Activated T-cell treated with anti-CD3 and anti-CD28 coated beads for 4 hours (primary cell): ENCODE data around the gene OR5D13.

Experiments used
- DNase-seq: peaks from one replicate; pipeline ENCODE4 v3.0.0-alpha.2; 2020

The OR5D13 gene, protein sequence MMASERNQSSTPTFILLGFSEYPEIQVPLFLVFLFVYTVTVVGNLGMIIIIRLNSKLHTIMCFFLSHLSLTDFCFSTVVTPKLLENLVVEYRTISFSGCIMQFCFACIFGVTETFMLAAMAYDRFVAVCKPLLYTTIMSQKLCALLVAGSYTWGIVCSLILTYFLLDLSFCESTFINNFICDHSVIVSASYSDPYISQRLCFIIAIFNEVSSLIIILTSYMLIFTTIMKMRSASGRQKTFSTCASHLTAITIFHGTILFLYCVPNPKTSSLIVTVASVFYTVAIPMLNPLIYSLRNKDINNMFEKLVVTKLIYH

DNA sequence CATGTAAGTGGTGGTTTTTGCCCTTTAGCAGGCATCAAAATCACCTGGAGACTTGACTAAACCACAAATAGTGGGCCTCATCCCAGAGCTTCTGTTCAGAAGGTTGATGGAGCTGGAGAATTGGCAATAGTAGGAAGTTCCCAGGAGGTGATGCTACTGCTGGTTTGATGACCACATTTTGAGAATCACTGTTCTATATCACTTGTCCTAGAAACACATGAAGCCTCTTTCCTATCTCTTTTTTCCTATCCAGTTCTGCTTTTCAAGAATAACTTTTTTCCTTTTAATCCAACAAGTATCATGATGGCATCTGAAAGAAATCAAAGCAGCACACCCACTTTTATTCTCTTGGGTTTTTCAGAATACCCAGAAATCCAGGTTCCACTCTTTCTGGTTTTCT is at the start of gene OR5D13:
Gene OR5D13, plus strand, starts transcription at position 301 of the 400 bp plus-strand sequence. Its CDS starts 0 bp downstream, at position 301.
- DNase-seq: no peak

GRCh38 chr11:55726715-55727324 is 46.4 kb upstream of the OR5D13 start:
- no peak for DNase-seq

DNA sequence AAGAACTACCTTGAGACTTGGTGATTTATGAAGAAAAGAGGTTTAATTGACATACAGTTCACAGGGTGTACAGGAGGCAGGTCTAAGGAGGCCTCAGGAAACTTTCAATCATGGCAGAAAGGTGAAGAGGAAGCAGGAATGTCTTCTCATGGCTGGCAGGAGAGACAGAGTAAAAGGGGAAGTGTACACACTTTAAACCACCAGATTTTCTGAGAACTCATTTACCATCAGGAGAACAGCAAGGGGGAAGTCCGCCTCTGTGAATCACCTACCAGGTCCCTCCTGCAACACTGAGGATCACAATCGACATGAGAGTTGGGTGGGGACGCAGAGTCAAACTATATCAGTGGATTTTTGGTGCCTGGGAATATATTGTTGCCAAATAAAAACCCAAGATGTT is 40.3 kb upstream of the OR5D13 start:
- no peak for DNase-seq

DNA sequence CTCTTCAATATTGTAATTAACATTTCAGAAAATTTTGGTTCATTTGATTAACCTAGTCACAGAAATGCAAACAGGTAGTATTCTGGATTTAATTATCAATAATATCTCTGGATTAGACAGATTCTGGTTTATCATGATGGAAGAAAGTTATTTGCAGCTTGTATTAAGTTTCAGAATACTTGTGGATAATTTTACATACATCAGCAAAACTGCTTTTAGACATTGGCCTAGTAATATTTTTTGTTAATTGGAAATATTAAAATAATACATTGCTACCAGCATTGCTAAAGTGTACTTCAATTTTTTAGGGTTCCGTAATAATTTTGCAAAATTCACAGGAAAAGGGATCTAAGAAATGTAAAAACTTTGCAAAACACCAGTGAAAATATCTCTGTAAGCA is 18.4 kb downstream of the OR5D13 start:
- DNase-seq: no peak

DNA sequence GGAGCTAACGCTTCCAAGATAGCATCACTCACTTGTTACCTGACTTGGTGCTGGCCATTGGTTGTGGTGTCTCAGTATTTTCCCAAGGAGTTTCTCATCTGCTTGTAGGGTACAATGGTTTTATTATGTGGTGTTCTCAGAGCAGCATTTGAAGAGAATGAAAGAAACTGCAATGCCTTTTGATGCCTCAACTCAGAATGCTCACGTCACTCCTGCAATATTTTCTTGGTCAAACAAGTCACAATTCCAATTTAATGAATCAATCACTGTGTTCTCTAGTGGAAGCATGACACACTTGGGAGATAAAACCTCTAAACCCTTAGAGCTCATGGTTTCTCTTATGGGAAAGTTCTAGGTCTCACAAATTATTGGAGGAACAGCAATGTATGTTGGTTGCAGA is 20.1 kb downstream of the OR5D13 start:
- no peak for DNase-seq

DNA sequence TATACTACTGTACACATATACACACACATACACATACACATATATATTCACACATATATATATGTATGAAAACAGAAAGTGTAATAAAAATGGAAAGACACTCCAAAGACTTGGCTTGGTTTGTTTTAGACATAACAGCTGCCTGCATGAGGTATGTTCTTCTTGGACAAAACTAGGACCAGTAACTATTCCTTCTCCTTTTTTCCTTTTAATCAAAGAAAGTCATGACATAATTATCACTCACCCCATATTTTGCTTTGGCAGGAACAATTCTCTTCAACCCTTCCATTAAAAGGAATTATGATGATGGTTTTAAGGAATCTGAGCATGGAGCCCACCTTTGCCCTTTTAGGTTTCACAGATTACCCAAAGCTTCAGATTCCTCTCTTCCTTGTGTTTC is 22.0 kb downstream of the OR5D13 start, which contains the start of gene OR5D14:
Gene OR5D14, plus strand, starts transcription at position 301 of the 400 bp plus-strand sequence. Its CDS starts 0 bp downstream, at position 301.
- DNase-seq: no peak

DNA sequence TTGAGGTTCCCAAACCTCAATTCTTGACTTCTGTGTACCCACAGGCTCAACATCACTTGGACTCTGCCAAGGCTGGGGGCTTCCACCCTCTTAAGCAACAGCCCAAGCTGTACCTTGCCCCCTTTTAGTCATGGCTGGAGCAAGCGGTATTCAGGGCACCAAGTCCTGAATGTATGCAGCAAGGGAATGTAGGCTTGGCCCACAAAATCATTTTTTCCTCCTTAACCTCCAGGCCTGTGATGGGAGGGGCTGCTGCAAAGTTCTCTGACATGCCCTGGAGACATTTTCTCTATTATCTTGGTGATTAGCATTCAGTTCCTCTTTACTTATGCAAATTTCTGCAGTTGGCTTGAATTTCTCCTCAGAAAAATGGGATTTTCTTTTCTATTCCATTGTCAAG is 33.0 kb downstream of the OR5D13 start:
- no peak for DNase-seq

GRCh38 chr11:55811067-55811466 is 37.8 kb downstream of the OR5D13 start, which contains the start of gene OR5L1:
TSS of gene OR5L1 (plus strand) at chr11:55811367. CDS start at chr11:55811467, 100 bp downstream.
- DNase-seq: no peak

GRCh38 chr11:55819330-55819729 is 46.1 kb downstream of the OR5D13 start, which contains the start of gene OR5D18:
TSS of gene OR5D18 (plus strand) at chr11:55819630. CDS start at chr11:55819630, 0 bp downstream.
- DNase-seq: no peak
